K562 (cell line): Measurements from ENCODE around the gene KMO. TPM values are rescaled to one million over a fixed set of nuclear protein-coding genes. Genes with fewer than 3 reads are reported as not detected.

Source experiments
- ATAC-seq: fragments of 200-7000 bp; cut with Tn5 transposase; 3 replicates; pipeline ENCODE4 v1.9.1; 2020; ENCODE audit warnings: moderate library complexity
- BruUV-seq: library from RNA; stranded (reverse); fragments of 400-500 nt; replicated peaks from 2 replicates; lab custom pipeline; 2021; lab: Mats Ljungman, UMichigan
- CTCF ChIA-PET: fragments of 300-600 bp; formaldehyde crosslinking; extraction: SDS; loops from one replicate; lab custom pipeline; 2021; ENCODE audit warnings: low intra/inter-chr PET ratio; lab: Yijun Ruan, JAX
- POLR2A ChIA-PET: fragments of 300-600, 350-650 bp; sonication (Branson Sonifier 250); formaldehyde crosslinking; extraction: SDS; loops from one replicate; lab custom pipeline; 2021; ENCODE audit warnings: antibody characterized with exemption, inconsistent platforms; lab: Yijun Ruan, JAX
- DNase-seq, 4 experiments: peaks; one replicate each; pipeline versions ENCODE4 v3.0.0 to v3.0.0-alpha.2; 2011 to 2018; ENCODE audit warnings: low spot score in 3 of 4, mixed read lengths in 3 of 4; ENCODE audit errors: extremely low read depth in 1 of 4
- FAIRE-seq: peaks from 2 replicates; lab custom pipeline; 2011; peaks lifted over from hg19 to GRCh38; lab: Jason Lieb, UNC
- H2AFZ ChIP-seq: 2 replicates; pipeline ENCODE4 v1.6.0; 2011; ENCODE audit warnings: low read depth, low read length, control low read depth, inconsistent platforms
- H3K27ac ChIP-seq: fragments of 200-600 bp; 3 replicates; pipeline ENCODE4 v1.8.0; 2011; ENCODE audit warnings: low read depth, mild to moderate bottlenecking, control low read depth, inconsistent platforms, low read length, moderate library complexity, mixed read lengths; ENCODE audit errors: extremely low read depth
- H3K27me3 ChIP-seq, 2 experiments: fragments of 300-600 bp in 1 of 2; 2 replicates in 1 of 2; 3 replicates in 1 of 2; pipeline versions ENCODE4 v1.6.0 to v1.8.0; 2011; ENCODE audit warnings: inconsistent platforms in 2 of 2, low read length in 2 of 2, mild to moderate bottlenecking in 1 of 2, mixed read lengths in 1 of 2, moderate library complexity in 1 of 2; ENCODE audit not compliant: control insufficient read depth in 2 of 2, insufficient read depth in 2 of 2
- H3K36me3 ChIP-seq: fragments of 300-600 bp; 3 replicates; pipeline ENCODE4 v1.8.0; 2011; ENCODE audit warnings: mild to moderate bottlenecking, low read length, inconsistent platforms; ENCODE audit not compliant: control insufficient read depth, insufficient read depth
- H3K4me1 ChIP-seq, 2 experiments: fragments of 200-600 bp in 1 of 2; replicated peaks in 1 of 2; 2 replicates in 1 of 2; 3 replicates in 1 of 2; pipeline versions ENCODE4 v1.5.1 to v1.8.0; 2011; ENCODE audit warnings: inconsistent platforms in 2 of 2, low read length in 2 of 2, mild to moderate bottlenecking in 1 of 2, mixed read lengths in 1 of 2, moderate library complexity in 1 of 2; ENCODE audit not compliant: control insufficient read depth in 2 of 2, insufficient read depth in 2 of 2
- H3K4me2 ChIP-seq: 2 replicates; pipeline ENCODE4 v1.6.1; 2011; ENCODE audit warnings: low read length, control low read depth, inconsistent platforms, mixed read lengths; ENCODE audit not compliant: insufficient read depth
- H3K4me3 ChIP-seq: fragments of 200-600 bp; sonication (generic), shearing (Covaris generic); 2 replicates; pipeline ENCODE4 v1.5.1; 2016; ENCODE audit warnings: control low read depth, inconsistent platforms
- H3K79me2 ChIP-seq: fragments of 200-600 bp; 3 replicates; pipeline ENCODE4 v1.8.0; 2011; ENCODE audit warnings: low read length, inconsistent platforms; ENCODE audit not compliant: control insufficient read depth, insufficient read depth
- H3K9ac ChIP-seq, 2 experiments: 2 replicates each; pipeline versions ENCODE4 v1.6.0 to v1.6.1; 2011; ENCODE audit warnings: low read depth in 2 of 2, low read length in 2 of 2, control low read depth in 1 of 2, inconsistent platforms in 1 of 2, mild to moderate bottlenecking in 1 of 2, mixed read lengths in 1 of 2; ENCODE audit not compliant: insufficient read depth in 1 of 2
- H3K9me1 ChIP-seq: one replicate; pipeline ENCODE4 v1.6.0; 2011; ENCODE audit warnings: inconsistent platforms, mild to moderate bottlenecking, low read length, moderate library complexity; ENCODE audit not compliant: control insufficient read depth, insufficient read depth
- H3K9me3 ChIP-seq: replicated peaks from 2 replicates; pipeline ENCODE4 v1.5.1; 2011; ENCODE audit warnings: low read depth, low read length, inconsistent platforms; ENCODE audit not compliant: control insufficient read depth, insufficient read depth
- H4K20me1 ChIP-seq: replicated peaks from 2 replicates; pipeline ENCODE4 v1.6.1; 2011; ENCODE audit warnings: low read length, inconsistent platforms, mixed read lengths; ENCODE audit not compliant: control insufficient read depth, insufficient read depth
- CBFA2T2 ChIP-seq: fragments of 450-650 bp; conservative IDR thresholded peaks from 2 replicates; pipeline ENCODE4 v1.6.1; 2017; ENCODE audit warnings: mild to moderate bottlenecking
- FOSL1 ChIP-seq: fragments of 200-800 bp; sonication (Bioruptor generic); conservative IDR thresholded peaks from 2 replicates; pipeline ENCODE4 v1.6.1; 2016; ENCODE audit warnings: missing genetic modification characterization, missing compliant biosample characterization
- GATAD2A ChIP-seq: fragments of 450-650 bp; IDR thresholded peaks from 2 replicates; pipeline ENCODE4 v1.6.1; 2017
- HDAC1 ChIP-seq, 2 experiments: fragments of 450-650 bp; IDR thresholded peaks; 2 replicates each; pipeline ENCODE4 v1.6.1; 2016 to 2017; ENCODE audit warnings: inconsistent platforms in 1 of 2, mild to moderate bottlenecking in 1 of 2, moderate library complexity in 1 of 2
- MED1 ChIP-seq: sonication (generic); formaldehyde crosslinking; IDR thresholded peaks from 2 replicates; pipeline ENCODE4 v1.8.1; 2023; ENCODE audit warnings: missing genetic modification reagents, borderline replicate concordance
- MTA3 ChIP-seq: fragments of 450-650 bp; formaldehyde crosslinking; IDR thresholded peaks from 2 replicates; pipeline ENCODE4 v1.6.1; 2017; ENCODE audit warnings: mild to moderate bottlenecking, borderline replicate concordance
- PCBP1 ChIP-seq: fragments of 200-400 bp; formaldehyde crosslinking; IDR thresholded peaks from 2 replicates; pipeline ENCODE4 v1.6.1; 2018; ENCODE audit warnings: mild to moderate bottlenecking, low read depth, low read length; ENCODE audit not compliant: poor library complexity, severe bottlenecking
- POLR2B ChIP-seq: fragments of 450-650 bp; IDR thresholded peaks from 2 replicates; pipeline ENCODE4 v1.6.1; 2018; ENCODE audit warnings: low read depth; ENCODE audit not compliant: partially characterized antibody
- RBM14 ChIP-seq: fragments of 200-400 bp; formaldehyde crosslinking; IDR thresholded peaks from 2 replicates; pipeline ENCODE4 v1.6.1; 2018; ENCODE audit warnings: low read depth, mild to moderate bottlenecking, low read length, moderate library complexity, borderline replicate concordance; ENCODE audit not compliant: insufficient read depth
- SLC30A9 ChIP-seq: fragments of 250-450 bp; sonication (Bioruptor Pico); IDR thresholded peaks from 2 replicates; pipeline ENCODE4 v1.8.0; 2022; ENCODE audit warnings: mild to moderate bottlenecking, moderate library complexity
- SUPT5H ChIP-seq: fragments of 450-650 bp; IDR thresholded peaks from 2 replicates; pipeline ENCODE4 v1.6.1; 2016
- YBX1 ChIP-seq: fragments of 450-650 bp; IDR thresholded peaks from 2 replicates; pipeline ENCODE4 v1.7.1; 2016; ENCODE audit warnings: mild to moderate bottlenecking
- ZFX ChIP-seq: sonication (generic); formaldehyde crosslinking; IDR thresholded peaks from 2 replicates; pipeline ENCODE4 v1.8.0; 2022; ENCODE audit warnings: mild to moderate bottlenecking, missing genetic modification reagents, moderate library complexity
- ZNF134 ChIP-seq: fragments of 250-450 bp; sonication (Bioruptor Pico); conservative IDR thresholded peaks from 2 replicates; pipeline ENCODE4 v1.4.0; 2020
- ZNF140 ChIP-seq: fragments of 250-450 bp; sonication (Bioruptor Pico); IDR thresholded peaks from 2 replicates; pipeline ENCODE4 v1.8.0; 2021; ENCODE audit warnings: moderate library complexity, mild to moderate bottlenecking, inconsistent platforms
- WGBS: fragments of 100-300 bp; shearing (Covaris generic); methylation state at CpG from one replicate; pipeline ENCODE4 v1.1.6; 2016; ENCODE audit warnings: low coverage, mixed read lengths; ENCODE audit not compliant: insufficient coverage; ENCODE audit errors: missing lambda C conversion rate; 5-methylcytosine and 5-hydroxymethylcytosine counted together
- in situ Hi-C: fragments of 300-500 bp; cut with MboI; formaldehyde crosslinking; loops from 4 replicates; pipeline ENCODE4 v1.15.0; 2018; ENCODE audit warnings: inconsistent platforms, mixed read lengths
- intact Hi-C: fragments of 100-400 bp; cut with micrococcal nuclease; formaldehyde crosslinking; loops from 2 replicates; pipeline ENCODE4 v1.14.2; 2022
- polyA plus RNA-seq, 8 experiments: library from polyadenylated mRNA; depleted of rRNA in 4 of 8; stranded (reverse) in 5 of 8; unstranded in 3 of 8; fragments of >200 nt; fragmentation: Nextera tagmentation in 2 of 8; fragmentation: Illumina TruSeq in 1 of 8; extraction: Ambion mirVana in 2 of 8; extraction: Trizol in 1 of 8; gene quantifications; 2 replicates each; pipeline versions ENCODE4 v1.2.1 to v1.2.3, GENCODE V29; 2011 to 2014; ENCODE audit warnings: inconsistent platforms in 1 of 8, missing spikeins in 1 of 8
- total RNA-seq, 7 experiments: library from RNA; depleted of rRNA in 6 of 7; stranded (reverse); fragments of >200 nt in 6 of 7; fragmentation: Illumina TruSeq in 2 of 7; extraction: Trizol in 2 of 7; gene quantifications; 2 replicates each; pipeline versions ENCODE4 v1.2.1 to v1.2.3, GENCODE V29; 2011 to 2021; ENCODE audit warnings: low replicate concordance in 1 of 7
- TF ChIP-seq, protein P1 (sequence below): fragments of 450-650 bp; IDR thresholded peaks from 2 replicates; pipeline ENCODE4 v1.6.1; 2014; ENCODE audit warnings: low read depth, mild to moderate bottlenecking, moderate library complexity, borderline replicate concordance
- TF ChIP-seq, protein P2 (sequence below): fragments of 250-450 bp; sonication (Bioruptor Pico); IDR thresholded peaks from 2 replicates; pipeline ENCODE4 v1.4.0; 2020; ENCODE audit warnings: mild to moderate bottlenecking
- TF ChIP-seq, protein P3 (sequence below): fragments of 450-650 bp; IDR thresholded peaks from 2 replicates; pipeline ENCODE4 v1.6.1; 2018; ENCODE audit warnings: mild to moderate bottlenecking, low read depth; ENCODE audit not compliant: partially characterized antibody

Gene KMO
- total and polyA plus RNA-seq, 9 of the 15 experiments (the other 6 are each of a cell fraction or from before 2014, with no cell fraction given): 0.01 to 0.11 (median 0.01) TPM; not detected in 6

DNA sequence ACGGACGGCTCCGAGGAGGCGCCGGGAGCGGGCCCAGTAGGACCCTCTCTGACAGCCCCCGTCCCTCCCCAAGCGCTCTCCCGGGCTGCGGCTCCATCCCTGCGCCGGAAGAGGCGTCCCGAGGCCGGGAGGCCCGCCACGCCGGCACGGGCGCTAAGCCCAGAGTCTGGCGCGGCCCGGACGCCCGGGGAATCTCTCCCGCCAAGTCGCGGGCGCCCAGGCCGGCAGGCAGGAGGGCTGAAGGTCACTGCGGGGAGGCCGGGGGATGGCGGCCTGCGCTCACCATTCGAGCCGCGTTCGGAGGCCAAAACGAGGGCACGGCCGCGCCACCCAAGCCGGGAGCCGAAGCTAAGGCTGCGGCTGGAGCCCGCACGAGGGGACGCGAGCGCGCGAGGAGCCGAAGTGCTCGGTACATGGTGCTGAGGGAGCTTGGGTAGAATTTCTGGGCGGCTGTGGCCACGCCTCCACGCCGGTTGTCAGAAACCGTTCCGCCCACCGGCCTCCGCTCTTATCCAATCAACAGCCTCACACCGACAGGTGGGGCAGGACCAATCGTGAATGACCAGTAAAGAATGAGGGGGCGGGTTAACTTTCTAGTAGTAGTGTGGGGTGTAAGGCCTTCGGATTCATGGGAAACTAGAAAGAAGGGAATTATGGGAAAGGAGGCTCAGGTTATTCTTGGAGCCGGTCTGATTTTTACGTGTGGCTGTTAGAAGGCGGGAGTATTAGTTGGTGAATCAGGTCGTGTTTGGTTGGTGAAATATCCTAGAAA, 12.7 kb upstream of the KMO start, which contains the start of gene FH:
FH (minus strand) TSS at position 448 of the 772 bp plus-strand sequence; CDS start at position 415, 33 bp downstream.
- Histone ChIP-seq H2AFZ (peak within 1 kb of the TSS; percentile 92), H4K20me1 (no peaks in the 10 kb centered on the region), H3K4me2 (peak within 1 kb of the TSS; percentile 87), H3K4me3 (peak within 1 kb of the TSS; percentile 79), H3K4me1 (peaks cover 0 to 7% of the 10 kb centered on the region in 2 experiments; a peak in 3 of 5 replicates), H3K9me3 (no peaks in the 10 kb centered on the region), H3K27ac (peak within 1 kb of the TSS; percentile 83), H3K9ac (peak within 1 kb of the TSS; percentile 85 to 95), H3K36me3 (peaks cover 24% of the 10 kb centered on the region), H3K79me2 (peaks cover 49% of the 10 kb centered on the region), H3K27me3 (no peaks in the 10 kb centered on the region), H3K9me1 (no peaks in the 10 kb centered on the region)
- DNase-seq (peak; percentile 98 to 100 (median 98)), ATAC-seq (peak; percentile 97), FAIRE-seq (peak; percentile 98)
- ChIA-PET CTCF (no interaction called here), POLR2A (interaction anchor here (0.5 to 2.1 kb wide), 9 partner anchors 9 to 346 kb away, joined by 3 to 9 read pairs (median 3); partner anchors contain the start of gene EXO1)
- under 1% methylated on average over 37 of the region's 70 CpGs for WGBS
- in situ Hi-C loops: loop anchor here (10.0 kb wide), 1 partner anchor 315 kb away; no protein-coding TSS in a partner anchor
- BruUV-seq: no TSS peak
- intact Hi-C loops: loop anchor here (5.0 kb wide), 1 partner anchor 328 kb away; the partner anchor contains the start of gene EXO1
- TF ChIP-seq, protein P1, sequence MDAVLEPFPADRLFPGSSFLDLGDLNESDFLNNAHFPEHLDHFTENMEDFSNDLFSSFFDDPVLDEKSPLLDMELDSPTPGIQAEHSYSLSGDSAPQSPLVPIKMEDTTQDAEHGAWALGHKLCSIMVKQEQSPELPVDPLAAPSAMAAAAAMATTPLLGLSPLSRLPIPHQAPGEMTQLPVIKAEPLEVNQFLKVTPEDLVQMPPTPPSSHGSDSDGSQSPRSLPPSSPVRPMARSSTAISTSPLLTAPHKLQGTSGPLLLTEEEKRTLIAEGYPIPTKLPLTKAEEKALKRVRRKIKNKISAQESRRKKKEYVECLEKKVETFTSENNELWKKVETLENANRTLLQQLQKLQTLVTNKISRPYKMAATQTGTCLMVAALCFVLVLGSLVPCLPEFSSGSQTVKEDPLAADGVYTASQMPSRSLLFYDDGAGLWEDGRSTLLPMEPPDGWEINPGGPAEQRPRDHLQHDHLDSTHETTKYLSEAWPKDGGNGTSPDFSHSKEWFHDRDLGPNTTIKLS: peak; percentile 75
- peak; percentile 95 for TF ChIP-seq SUPT5H
- no peak for TF ChIP-seq YBX1
- TF ChIP-seq FOSL1 (tag): no peak
- no peak for TF ChIP-seq MED1 (CRISPR knock-in tag)
- no peak for TF ChIP-seq ZNF134 (CRISPR knock-in tag)
- TF ChIP-seq RBM14: 0 out of 2 replicates have a peak, but pooled peaks have one; percentile 65
- peak; percentile 83 for TF ChIP-seq MTA3
- TF ChIP-seq POLR2B: peak; percentile 84
- TF ChIP-seq ZNF140 (CRISPR knock-in tag): no peak
- TF ChIP-seq, protein P2, sequence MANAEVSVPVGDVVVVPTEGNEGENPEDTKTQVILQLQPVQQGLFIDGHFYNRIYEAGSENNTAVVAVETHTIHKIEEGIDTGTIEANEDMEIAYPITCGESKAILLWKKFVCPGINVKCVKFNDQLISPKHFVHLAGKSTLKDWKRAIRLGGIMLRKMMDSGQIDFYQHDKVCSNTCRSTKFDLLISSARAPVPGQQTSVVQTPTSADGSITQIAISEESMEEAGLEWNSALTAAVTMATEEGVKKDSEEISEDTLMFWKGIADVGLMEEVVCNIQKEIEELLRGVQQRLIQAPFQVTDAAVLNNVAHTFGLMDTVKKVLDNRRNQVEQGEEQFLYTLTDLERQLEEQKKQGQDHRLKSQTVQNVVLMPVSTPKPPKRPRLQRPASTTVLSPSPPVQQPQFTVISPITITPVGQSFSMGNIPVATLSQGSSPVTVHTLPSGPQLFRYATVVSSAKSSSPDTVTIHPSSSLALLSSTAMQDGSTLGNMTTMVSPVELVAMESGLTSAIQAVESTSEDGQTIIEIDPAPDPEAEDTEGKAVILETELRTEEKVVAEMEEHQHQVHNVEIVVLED (CRISPR knock-in tag): no peak
- TF ChIP-seq CBFA2T2: no peak
- TF ChIP-seq PCBP1: peak; percentile 77
- TF ChIP-seq, protein P3, sequence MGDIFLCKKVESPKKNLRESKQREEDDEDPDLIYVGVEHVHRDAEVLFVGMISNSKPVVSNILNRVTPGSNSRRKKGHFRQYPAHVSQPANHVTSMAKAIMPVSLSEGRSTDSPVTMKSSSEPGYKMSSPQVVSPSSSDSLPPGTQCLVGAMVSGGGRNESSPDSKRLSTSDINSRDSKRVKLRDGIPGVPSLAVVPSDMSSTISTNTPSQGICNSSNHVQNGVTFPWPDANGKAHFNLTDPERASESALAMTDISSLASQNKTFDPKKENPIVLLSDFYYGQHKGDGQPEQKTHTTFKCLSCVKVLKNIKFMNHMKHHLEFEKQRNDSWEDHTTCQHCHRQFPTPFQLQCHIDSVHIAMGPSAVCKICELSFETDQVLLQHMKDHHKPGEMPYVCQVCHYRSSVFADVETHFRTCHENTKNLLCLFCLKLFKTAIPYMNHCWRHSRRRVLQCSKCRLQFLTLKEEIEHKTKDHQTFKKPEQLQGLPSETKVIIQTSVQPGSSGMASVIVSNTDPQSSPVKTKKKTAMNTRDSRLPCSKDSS: no peak
- peak; percentile 95 for TF ChIP-seq ZFX (CRISPR knock-in tag)
- TF ChIP-seq HDAC1 (IDR thresholded peaks at IDR 0.05): peak; percentile 35 to 93; a peak in 2 of 4 replicates
- TF ChIP-seq SLC30A9 (CRISPR knock-in tag): no peak
- TF ChIP-seq GATAD2A: peak; percentile 78
